ENCODE data around the gene SORCS1. TPM values are rescaled to one million over a fixed set of nuclear protein-coding genes. Genes with fewer than 3 reads are reported as not detected.

Gene SORCS1
- total and polyA plus RNA-seq, 2 of the 13 experiments (the other 11 are each of a cell fraction or from before 2014, with no cell fraction given), result not detected

- TF ChIP-seq ZNF691 (CRISPR knock-in tag; IDR thresholded peaks at IDR 0.05; ENCODE audit: borderline replicate concordance, low read depth), result no peak
- TF ChIP-seq TAF1 (CRISPR knock-in tag; IDR thresholded peaks at IDR 0.05), result no peak
Measured at GRCh38 chr10:107152087-107152486, 12.4 kb downstream of the SORCS1 start (continued).

- in situ Hi-C loops (cut with HindIII; ENCODE audit: extremely low pct_ligation_motif_present, low pct_unique_long_range_greater_than_20kb), result no loop called here
- ATAC-seq, result no peak
- WGBS (ENCODE audit: low lambda C conversion rate), result 8% methylated on average over 6 of the region's 6 CpGs
Measured at GRCh38 chr10:107148906-107149305, 15.6 kb downstream of the SORCS1 start.

More at GRCh38 chr10:107148906-107149305, 15.6 kb downstream of the SORCS1 start:
- Histone ChIP-seq H3K79me2 (ENCODE audit: insufficient read depth, low read length) (no peaks in the 10 kb centered on the region), H3K4me1 (ENCODE audit: insufficient read depth, low read length) (no peaks in the 10 kb centered on the region), H3K4me2 (ENCODE audit: low read depth, low read length) (no peak overlapping the region), H2AFZ (ENCODE audit: low read length) (no peak overlapping the region), H3K27ac (ENCODE audit: extremely low read length, insufficient read depth, low read length) (no peak overlapping the region), H3K4me3 (replicated peaks in 1 of 3; ENCODE audit: insufficient read depth in 1 of 3, low read depth in 2 of 3, low read length in 3 of 3) (no peak overlapping the region), H3K9me3 (ENCODE audit: low read length) (peaks cover 71% of the 10 kb centered on the region), H3K36me3 (replicated peaks in 1 of 2; ENCODE audit: control insufficient read depth in 1 of 2, insufficient read depth in 2 of 2, low read length in 2 of 2) (no peaks in the 10 kb centered on the region), H3K27me3 (ENCODE audit: control insufficient read depth in 1 of 2, insufficient read depth in 2 of 2, low read length in 2 of 2) (no peaks in the 10 kb centered on the region), H4K20me1 (ENCODE audit: insufficient read depth, low read length) (no peaks in the 10 kb centered on the region), H3K9ac (ENCODE audit: insufficient read depth, low read depth, low read length) (no peak overlapping the region)
- no peak for DNase-seq (ENCODE audit: low spot score)
- no TSS peak for BruUV-seq (replicated peaks)
- ChIA-PET POLR2A (no interaction called here), CTCF (ENCODE audit: low intra/inter-chr PET ratio, low total read pairs) (no interaction called here)
- intact Hi-C loops (cut with micrococcal nuclease; ENCODE audit: unreplicated experiment), result no loop called here
- TF ChIP-seq IRX3 (CRISPR knock-in tag; IDR thresholded peaks at IDR 0.05; ENCODE audit: borderline replicate concordance, low read depth) (no peak), KDM1A (CRISPR knock-in tag; IDR thresholded peaks at IDR 0.05) (no peak), CC2D1A (CRISPR knock-in tag; IDR thresholded peaks at IDR 0.05) (no peak), ZBTB14 (CRISPR knock-in tag; IDR thresholded peaks at IDR 0.05) (no peak), TRIM24 (CRISPR knock-in tag; IDR thresholded peaks at IDR 0.05) (no peak), ZSCAN9 (CRISPR knock-in tag; IDR thresholded peaks at IDR 0.05; ENCODE audit: borderline replicate concordance) (no peak), HMGA1 (CRISPR knock-in tag; conservative IDR thresholded peaks at IDR 0.05) (no peak), IRF1 (CRISPR knock-in tag; IDR thresholded peaks at IDR 0.05; ENCODE audit: low read depth) (no peak), EHMT2 (IDR thresholded peaks at IDR 0.05; ENCODE audit: borderline replicate concordance, low read depth, low read length) (no peak)
- FAIRE-seq, result no peak

Data from HepG2 (cell line).